Sigmoid colon (tissue), 4 donors: ENCODE measurements around the gene HK3.

Source experiments
- EP300 ChIP-seq, 4 donors: sonication (generic); formaldehyde crosslinking; IDR thresholded peaks; one replicate each; pipeline ENCODE4 v1.6.1; 2017; ENCODE audit warnings: antibody characterized with exemption in 4 of 4
- POLR2A ChIP-seq, 2 donors: fragments of 450-650 bp; IDR thresholded peaks; one replicate each; pipeline ENCODE4 v1.6.1; 2016; ENCODE audit warnings: antibody characterized with exemption in 2 of 2, mild to moderate bottlenecking in 2 of 2, moderate library complexity in 2 of 2

GRCh38 chr5:176875783-176876505 lies 23.2 kb downstream of the HK3 start:
- no peak for TF ChIP-seq POLR2A (IDR thresholded peaks at IDR 0.05)
- TF ChIP-seq EP300 (IDR thresholded peaks at IDR 0.05): no peak
